ENCODE data around the gene SPAG17. TPM values are rescaled to one million over a fixed set of nuclear protein-coding genes. Genes with fewer than 3 reads are reported as not detected.

The SPAG17 gene
- total RNA-seq, 1 experiment from 2014 or later, result 0.52 TPM

DNA sequence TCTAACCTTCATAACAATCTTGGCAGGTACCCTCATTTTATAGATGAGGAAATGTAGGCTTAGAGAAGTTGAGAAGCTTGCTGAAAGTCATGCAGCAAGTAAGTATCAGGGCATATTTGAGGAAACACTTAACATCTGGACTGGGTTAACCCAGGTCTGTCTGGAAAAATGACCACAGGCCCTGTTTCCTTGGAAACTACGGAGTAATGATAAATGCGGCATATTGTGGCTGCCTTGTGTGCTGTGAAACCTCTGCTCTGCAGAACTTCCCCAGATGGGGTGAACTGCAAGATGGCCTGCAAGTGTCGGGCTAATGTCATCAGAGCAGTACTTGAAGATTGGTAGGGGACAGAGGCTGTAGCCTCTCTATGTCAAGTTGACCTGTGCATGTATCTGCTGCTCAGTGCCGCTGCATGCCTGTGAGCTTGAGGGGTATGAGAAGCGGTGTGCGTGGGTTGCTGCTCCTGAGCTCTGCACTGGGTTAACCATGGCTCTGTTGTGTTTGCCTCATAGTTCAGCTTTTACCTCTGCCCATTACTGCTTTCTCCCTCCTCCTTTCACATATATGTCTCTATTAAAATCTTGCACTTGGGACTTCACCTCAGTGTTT is 172.4 kb downstream of the SPAG17 start:
- no peak overlapping the region for H3K4me3 Mint-ChIP-seq
- no peaks in the 10 kb centered on the region for H3K36me3 Mint-ChIP-seq
- ChIA-PET CTCF (no interaction called here), POLR2A (no interaction called here)
- TF ChIP-seq CREM (CRISPR knock-in tag; IDR thresholded peaks at IDR 0.05) (no peak), NR2C2 (CRISPR knock-in tag; IDR thresholded peaks at IDR 0.05) (no peak), NFATC4 (CRISPR knock-in tag; IDR thresholded peaks at IDR 0.05) (no peak), ZNF416 (CRISPR knock-in tag; IDR thresholded peaks at IDR 0.05) (no peak), ZMAT4 (CRISPR knock-in tag; IDR thresholded peaks at IDR 0.05) (no peak), ZNF423 (CRISPR knock-in tag; IDR thresholded peaks at IDR 0.05) (no peak), JAZF1 (CRISPR knock-in tag; IDR thresholded peaks at IDR 0.05) (no peak), MAX (CRISPR knock-in tag; IDR thresholded peaks at IDR 0.05) (no peak), IRF1 (CRISPR knock-in tag; IDR thresholded peaks at IDR 0.05) (no peak), CREB1 (CRISPR knock-in tag; IDR thresholded peaks at IDR 0.05) (no peak)
- TF ChIP-seq, protein P1, sequence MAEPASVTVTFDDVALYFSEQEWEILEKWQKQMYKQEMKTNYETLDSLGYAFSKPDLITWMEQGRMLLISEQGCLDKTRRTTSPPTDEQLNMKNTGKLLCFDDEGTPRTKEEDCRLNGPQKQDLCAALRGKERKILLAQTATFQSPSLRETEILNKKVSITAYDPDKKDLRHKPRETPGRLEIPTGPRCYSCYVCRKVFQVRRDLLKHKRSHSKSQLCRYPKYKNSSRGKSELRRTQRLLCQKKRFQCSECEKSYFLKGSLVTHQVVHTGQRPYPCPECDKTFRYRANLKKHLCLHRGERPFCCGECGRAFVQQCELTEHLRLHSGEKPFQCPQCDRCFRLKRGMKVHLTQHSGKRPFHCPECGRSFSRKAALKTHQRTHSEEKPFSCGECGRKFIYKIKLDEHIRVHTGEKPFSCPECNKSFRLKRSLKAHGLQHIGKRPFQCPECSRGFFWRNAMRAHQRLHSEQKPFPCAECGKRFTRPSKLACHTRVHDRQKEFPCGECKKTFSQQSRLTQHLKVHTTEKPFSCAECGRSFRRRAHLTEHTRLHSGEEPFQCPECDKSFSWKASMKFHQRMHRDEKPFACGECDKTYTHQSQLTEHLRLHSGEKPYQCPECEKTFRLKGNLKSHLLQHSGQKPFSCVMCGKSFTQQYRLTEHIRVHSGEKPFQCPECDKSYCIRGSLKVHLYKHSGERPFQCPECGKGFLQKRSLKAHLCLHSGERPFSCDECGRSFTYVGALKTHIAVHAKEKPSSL (CRISPR knock-in tag; conservative IDR thresholded peaks at IDR 0.05), result no peak
- no peak for DNase-seq (ENCODE audit: low spot score)
- H3K27ac Mint-ChIP-seq, result no peak overlapping the region
- ATAC-seq, result no peak
- no peaks in the 10 kb centered on the region for H3K27me3 Mint-ChIP-seq (ENCODE audit: low read depth)
- 0 out of 2 replicates have a peak, but pooled peaks cover under 1% of the 10 kb centered on the region for H3K4me1 Mint-ChIP-seq
- no peaks in the 10 kb centered on the region for H3K9me3 Mint-ChIP-seq

GRCh38 chr1:118008011-118008410 is 177.0 kb downstream of the SPAG17 start:
- H3K27ac Mint-ChIP-seq, result no peak overlapping the region
- H3K36me3 Mint-ChIP-seq, result peaks cover 5% of the 10 kb centered on the region
- no peak for DNase-seq (ENCODE audit: low spot score)
- ATAC-seq, result no peak
- ChIA-PET CTCF (no interaction called here), POLR2A (no interaction called here)
- no peak overlapping the region for H3K4me3 Mint-ChIP-seq
- 0 out of 2 replicates have a peak, but pooled peaks cover 5% of the 10 kb centered on the region for H3K4me1 Mint-ChIP-seq
- H3K9me3 Mint-ChIP-seq, result peaks cover 16% of the 10 kb centered on the region
- H3K27me3 Mint-ChIP-seq (ENCODE audit: low read depth), result peaks cover 3% of the 10 kb centered on the region; the same call in 1 of the 2 replicates
- no peak for TF ChIP-seq NFE2L1 (CRISPR knock-in tag; IDR thresholded peaks at IDR 0.05)
- TF ChIP-seq ZNF138 (CRISPR knock-in tag; conservative IDR thresholded peaks at IDR 0.05), result no peak
- no peak for TF ChIP-seq SOX15 (CRISPR knock-in tag; IDR thresholded peaks at IDR 0.05)
- TF ChIP-seq ZNF121 (CRISPR knock-in tag; IDR thresholded peaks at IDR 0.05), result no peak
- TF ChIP-seq, protein P2, sequence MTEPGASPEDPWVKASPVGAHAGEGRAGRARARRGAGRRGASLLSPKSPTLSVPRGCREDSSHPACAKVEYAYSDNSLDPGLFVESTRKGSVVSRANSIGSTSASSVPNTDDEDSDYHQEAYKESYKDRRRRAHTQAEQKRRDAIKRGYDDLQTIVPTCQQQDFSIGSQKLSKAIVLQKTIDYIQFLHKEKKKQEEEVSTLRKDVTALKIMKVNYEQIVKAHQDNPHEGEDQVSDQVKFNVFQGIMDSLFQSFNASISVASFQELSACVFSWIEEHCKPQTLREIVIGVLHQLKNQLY (CRISPR knock-in tag; IDR thresholded peaks at IDR 0.05), result no peak
- TF ChIP-seq ZNF532 (CRISPR knock-in tag; IDR thresholded peaks at IDR 0.05; ENCODE audit: borderline replicate concordance), result no peak
- no peak for TF ChIP-seq PREB (CRISPR knock-in tag; IDR thresholded peaks at IDR 0.05; ENCODE audit: borderline replicate concordance)
- no peak for TF ChIP-seq IRF1 (CRISPR knock-in tag; IDR thresholded peaks at IDR 0.05)
- TF ChIP-seq ZSCAN18 (CRISPR knock-in tag; IDR thresholded peaks at IDR 0.05), result no peak
- no peak for TF ChIP-seq OVOL2 (CRISPR knock-in tag; IDR thresholded peaks at IDR 0.05; ENCODE audit: borderline replicate concordance)
- TF ChIP-seq, protein P1 (CRISPR knock-in tag; conservative IDR thresholded peaks at IDR 0.05), result no peak
- no peak for TF ChIP-seq TEAD4 (CRISPR knock-in tag; IDR thresholded peaks at IDR 0.05)

Data from WTC11 (cell line).